Motor neuron (in vitro differentiated cells): ENCODE results near the gene GADL1. TPM values are rescaled to one million over a fixed set of nuclear protein-coding genes. Genes with fewer than 3 reads are reported as not detected.

Experiments used
- ATAC-seq, 8 experiments: fragments of 200-7000 bp; cut with Tn5 transposase; replicated peaks in 6 of 8; 2 replicates each; pipeline ENCODE4 v1.8.0; 2021; ENCODE audit warnings: mild to moderate bottlenecking in 8 of 8, moderate library complexity in 8 of 8
- H3K27ac ChIP-seq, 2 donors: fragments of 250-450 bp; sonication (Bioruptor Pico); 2 replicates each; pipeline ENCODE4 v1.9.0; 2021; ENCODE audit warnings: antibody characterized with exemption in 2 of 2, mild to moderate bottlenecking in 2 of 2, moderate library complexity in 1 of 2
- H3K4me1 ChIP-seq, 2 donors: fragments of 250-450 bp; sonication (Bioruptor Pico); replicated peaks in 1 of 2; 2 replicates each; pipeline ENCODE4 v1.6.1; 2021; ENCODE audit warnings: antibody characterized with exemption in 2 of 2, mild to moderate bottlenecking in 2 of 2, moderate library complexity in 1 of 2
- H3K4me3 ChIP-seq, 5 donors: fragments of 250-450 bp; sonication (Bioruptor Pico); 2 replicates each; pipeline ENCODE4 v1.9.0; 2021; ENCODE audit warnings: antibody characterized with exemption in 5 of 5, mild to moderate bottlenecking in 5 of 5, moderate library complexity in 4 of 5
- WGBS, 10 experiments: fragments of 450-650 bp; shearing (Covaris generic); methylation state at CpG; one replicate each; pipeline ENCODE4 v1.0.0; 2022; 5-methylcytosine and 5-hydroxymethylcytosine counted together
- in situ Hi-C, 9 experiments: fragments of 400-800 bp; cut with MboI; loops; one replicate each; pipeline ENCODE4 v1.15.0; 2021; ENCODE audit warnings: low sequenced_read_pairs in 9 of 9, low pct_unique_long_range_greater_than_20kb in 2 of 9; ENCODE audit not compliant: unreplicated experiment in 9 of 9
- total RNA-seq, 8 experiments: library from RNA; unstranded; fragments of 300-600 nt; gene quantifications; 2 replicates each; pipeline versions ENCODE4 v1.2.3 to v1.2.4, GENCODE V29; 2022

Gene GADL1
- total RNA-seq, 8 experiments from 2014 or later = 0.07 to 3.9 (median 0.49) TPM

DNA sequence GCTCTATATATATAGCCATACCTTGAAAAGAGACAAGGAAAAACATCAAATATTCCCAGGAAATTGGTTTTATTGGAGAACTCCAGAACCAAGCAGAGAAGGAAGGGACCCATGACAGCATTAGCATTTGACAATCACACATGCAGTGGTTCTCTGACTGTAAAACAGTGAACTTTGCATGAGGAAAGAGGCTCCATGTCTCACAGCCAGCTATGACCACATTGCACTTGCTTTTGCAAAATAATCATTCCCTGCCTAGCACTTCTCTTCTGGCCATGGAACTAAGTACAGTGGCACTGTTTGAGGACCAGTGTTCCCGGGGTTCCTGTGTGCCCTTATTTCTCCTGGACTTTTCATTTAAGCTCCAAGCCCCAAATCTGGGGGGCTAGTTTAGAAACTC, 202.5 kb downstream of the GADL1 start:
- ATAC-seq = no peak
- in situ Hi-C loops = loop anchor here in 2 of 9 experiments (10.0 to 25.0 kb wide), 2 partner anchors 577 to 655 kb away; no protein-coding TSS in a partner anchor
- H3K4me1 ChIP-seq = no peaks in the 10 kb centered on the region
- 60 to 100% (median 100%) methylated on average over 1 of the region's 1 CpG; no CpG with 5 or more reads in 5 of the 10 experiments for WGBS, 10 experiments
- no peak overlapping the region for H3K4me3 ChIP-seq
- H3K27ac ChIP-seq = no peak overlapping the region

DNA sequence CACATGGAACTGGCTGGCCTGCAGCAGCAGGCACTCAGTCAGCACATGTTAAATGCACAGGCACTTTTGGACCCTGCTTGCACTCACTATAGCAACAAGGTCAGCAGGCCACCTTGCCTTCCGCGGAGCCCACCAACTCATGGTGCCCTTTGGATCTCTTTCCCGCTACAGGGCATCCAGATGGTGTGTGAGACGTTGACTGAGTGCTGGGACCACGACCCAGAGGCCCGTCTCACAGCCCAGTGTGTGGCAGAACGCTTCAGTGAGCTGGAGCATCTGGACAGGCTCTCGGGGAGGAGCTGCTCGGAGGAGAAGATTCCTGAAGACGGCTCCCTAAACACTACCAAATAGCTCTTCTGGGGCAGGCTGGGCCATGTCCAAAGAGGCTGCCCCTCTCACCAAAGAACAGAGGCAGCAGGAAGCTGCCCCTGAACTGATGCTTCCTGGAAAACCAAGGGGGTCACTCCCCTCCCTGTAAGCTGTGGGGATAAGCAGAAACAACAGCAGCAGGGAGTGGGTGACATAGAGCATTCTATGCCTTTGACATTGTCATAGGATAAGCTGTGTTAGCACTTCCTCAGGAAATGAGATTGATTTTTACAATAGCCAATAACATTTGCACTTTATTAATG, 203.1 kb downstream of the GADL1 start:
- peak in 2 of 8 experiments; percentile 16 to 27 for ATAC-seq
- WGBS, 10 experiments = 40 to 93% (median 68%) methylated on average over 1 to 3 of the region's 10 CpGs; no CpG with 5 or more reads in 6 of the 10 experiments
- no peaks in the 10 kb centered on the region for H3K4me1 ChIP-seq
- H3K27ac ChIP-seq = no peak overlapping the region
- H3K4me3 ChIP-seq = no peak overlapping the region
- in situ Hi-C loops = loop anchor here in 2 of 9 experiments (10.0 to 25.0 kb wide), 2 partner anchors 577 to 654 kb away; no protein-coding TSS in a partner anchor

DNA sequence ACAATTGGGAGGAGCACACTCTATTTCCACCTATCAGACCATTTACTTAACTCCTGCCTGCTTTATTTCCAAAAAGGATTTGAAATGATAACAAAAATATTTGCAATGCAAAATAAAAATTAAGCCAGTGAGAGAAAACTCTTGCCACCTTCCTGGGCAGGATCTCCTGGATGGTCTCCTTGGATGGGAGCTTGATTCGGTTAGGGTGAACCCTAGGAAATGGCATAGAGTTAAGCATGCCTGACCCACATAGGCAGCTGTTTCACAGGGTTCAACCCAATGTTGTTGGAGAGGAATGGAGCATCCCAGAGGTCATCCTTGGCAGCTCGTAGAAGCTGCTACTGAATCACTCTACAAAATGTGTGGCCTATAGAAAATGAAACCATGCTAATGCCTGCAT, 204.3 kb downstream of the GADL1 start:
- Histone ChIP-seq H3K4me3 (no peak overlapping the region), H3K27ac (no peak overlapping the region), H3K4me1 (no peaks in the 10 kb centered on the region)
- in situ Hi-C loops = loop anchor here in 2 of 9 experiments (10.0 to 25.0 kb wide), 2 partner anchors 575 to 653 kb away; no protein-coding TSS in a partner anchor
- WGBS, 10 experiments = 63 to 100% (median 94%) methylated on average over 1 of the region's 2 CpGs; no CpG with 5 or more reads in 4 of the 10 experiments
- no peak for ATAC-seq

DNA sequence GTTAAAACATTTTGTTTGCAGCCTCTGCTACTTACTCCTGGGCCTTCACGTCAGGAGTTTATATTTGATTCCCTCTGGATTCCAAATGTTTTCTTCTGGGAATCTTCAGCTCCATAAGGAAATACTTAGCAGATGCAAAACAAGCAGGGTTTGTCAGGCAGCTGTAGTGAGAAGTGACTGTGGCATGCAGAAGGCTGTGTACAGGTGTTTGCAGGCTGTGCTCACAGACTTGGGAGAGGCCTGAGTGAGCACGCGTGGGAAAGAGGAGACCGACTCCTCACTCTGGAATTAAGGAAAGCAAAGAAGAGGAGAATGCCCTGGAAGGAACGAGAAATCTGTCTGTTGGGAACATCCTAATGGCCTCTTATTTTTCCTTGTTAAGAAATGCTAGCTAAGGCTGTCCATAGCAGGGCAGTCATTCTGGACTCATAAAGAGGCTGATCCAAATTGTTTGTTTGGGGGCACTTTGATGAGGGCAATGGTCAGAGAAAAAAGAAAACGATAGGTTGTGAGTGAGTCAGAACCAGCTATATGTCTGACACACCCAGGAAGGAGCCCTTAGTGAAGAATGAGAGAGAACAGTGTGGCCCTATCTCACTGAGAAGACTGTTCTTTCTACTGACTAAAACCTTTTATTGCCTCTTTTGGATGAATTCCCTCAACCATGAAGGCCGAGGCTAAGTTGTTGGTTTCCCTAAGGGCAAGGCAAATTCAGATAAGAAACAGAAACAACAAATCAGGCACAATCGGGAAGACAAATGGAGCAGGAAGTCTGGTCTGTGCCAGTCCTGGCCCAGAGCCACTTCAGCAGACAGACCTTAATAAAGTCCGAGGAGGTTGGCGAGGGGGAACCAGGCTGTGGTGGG, 205.5 kb downstream of the GADL1 start:
- Histone ChIP-seq H3K4me1 (no peaks in the 10 kb centered on the region), H3K4me3 (no peak overlapping the region), H3K27ac (no peak overlapping the region)
- peak in 7 of 8 experiments; percentile 22 to 78 (median 42) for ATAC-seq
- in situ Hi-C loops = loop anchor here in 1 of 9 experiments (25.0 kb wide), 1 partner anchor 652 kb away; no protein-coding TSS in a partner anchor
- whole genome bisulfite sequencing, 10 experiments = 11 to 100% (median 76%) methylated on average over 1 to 10 of the region's 10 CpGs; no CpG with 5 or more reads in 1 of the 10 experiments

DNA sequence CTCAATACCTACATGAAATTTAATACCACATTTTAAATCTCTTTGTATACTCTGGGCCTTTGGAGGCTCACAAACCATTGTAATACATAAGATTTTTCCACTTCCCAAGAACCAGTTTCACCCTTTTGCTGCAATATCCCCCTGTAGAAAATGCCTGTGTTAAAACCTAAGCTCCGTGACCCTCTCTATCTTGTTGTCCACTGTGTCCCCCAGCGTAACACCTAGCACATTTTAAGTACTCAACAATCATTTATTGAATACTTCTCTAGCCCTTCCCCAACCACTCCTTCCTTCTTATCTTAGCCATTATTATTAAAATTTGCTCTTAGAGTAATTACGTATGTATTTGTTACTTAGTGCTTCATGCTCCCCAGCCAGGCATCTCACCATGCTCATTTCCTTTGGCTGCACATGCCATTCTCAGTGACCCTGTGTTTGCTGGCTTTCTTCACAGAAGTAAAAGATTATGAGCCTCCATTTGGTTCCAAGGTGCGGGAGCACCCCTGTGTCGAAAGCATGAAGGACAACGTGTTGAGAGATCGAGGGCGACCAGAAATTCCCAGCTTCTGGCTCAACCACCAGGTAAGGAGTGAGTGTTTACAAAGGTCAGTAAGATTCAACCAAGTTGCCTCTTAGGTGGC, 206.4 kb downstream of the GADL1 start:
- in situ Hi-C loops = loop anchor here in 1 of 9 experiments (25.0 kb wide), 1 partner anchor 651 kb away; no protein-coding TSS in a partner anchor
- 50 to 100% (median 86%) methylated on average over 1 to 8 of the region's 8 CpGs; no CpG with 5 or more reads in 1 of the 10 experiments for WGBS, 10 experiments
- Histone ChIP-seq H3K4me3 (no peak overlapping the region), H3K27ac (no peak overlapping the region), H3K4me1 (no peaks in the 10 kb centered on the region)
- ATAC-seq = no peak

DNA sequence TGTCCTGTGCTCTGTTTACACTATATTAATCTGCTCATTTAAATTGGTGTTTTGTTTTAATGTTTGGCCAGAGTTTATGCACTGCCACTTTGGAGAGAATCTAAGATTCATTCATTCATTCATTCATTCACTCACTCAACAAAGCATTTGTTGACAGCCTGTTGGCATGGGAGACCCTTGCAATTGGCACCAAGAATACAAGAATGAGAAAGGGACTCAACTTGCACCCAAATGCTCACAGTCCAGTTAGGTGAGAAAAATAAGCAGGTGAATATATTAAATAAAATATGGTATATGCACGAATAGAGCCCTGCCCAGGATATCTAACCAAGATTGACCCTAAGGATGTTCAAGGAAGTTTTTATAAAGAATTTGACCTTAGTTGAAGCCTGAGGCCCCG, 207.7 kb downstream of the GADL1 start:
- WGBS, 10 experiments = 69 to 100% (median 88%) methylated on average over 1 to 2 of the region's 2 CpGs
- no peak overlapping the region for H3K4me3 ChIP-seq
- H3K27ac ChIP-seq = no peak overlapping the region
- H3K4me1 ChIP-seq = no peaks in the 10 kb centered on the region
- in situ Hi-C loops = loop anchor here in 1 of 9 experiments (25.0 kb wide), 1 partner anchor 649 kb away; no protein-coding TSS in a partner anchor
- no peak for ATAC-seq

DNA sequence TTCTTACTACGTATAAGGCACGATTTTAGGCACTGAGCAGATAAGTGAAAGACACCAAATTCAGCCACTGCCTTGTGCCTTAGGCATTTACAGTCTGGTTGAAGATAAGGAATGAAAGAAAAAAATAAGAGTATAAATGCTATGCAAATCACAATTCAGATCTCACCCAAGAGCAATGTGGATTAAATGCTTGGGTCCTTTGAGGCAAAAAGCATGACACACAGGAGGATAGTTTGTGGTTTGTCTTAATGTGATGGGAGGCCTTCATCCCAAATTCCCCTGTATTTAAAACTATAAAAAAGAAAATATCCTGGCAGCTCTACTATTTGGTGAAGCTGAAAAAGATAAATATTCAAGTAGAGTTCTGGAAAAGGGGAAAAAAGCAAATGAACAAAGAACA, 208.3 kb downstream of the GADL1 start:
- in situ Hi-C loops = loop anchor here in 1 of 9 experiments (25.0 kb wide), 1 partner anchor 649 kb away; no protein-coding TSS in a partner anchor
- 92 to 100% (median 100%) methylated on average over 1 to 2 of the region's 2 CpGs; no CpG with 5 or more reads in 3 of the 10 experiments for WGBS, 10 experiments
- Histone ChIP-seq H3K4me3 (no peak overlapping the region), H3K27ac (no peak overlapping the region), H3K4me1 (peaks cover 0 to 5% of the 10 kb centered on the region in 2 donors)
- no peak for ATAC-seq

DNA sequence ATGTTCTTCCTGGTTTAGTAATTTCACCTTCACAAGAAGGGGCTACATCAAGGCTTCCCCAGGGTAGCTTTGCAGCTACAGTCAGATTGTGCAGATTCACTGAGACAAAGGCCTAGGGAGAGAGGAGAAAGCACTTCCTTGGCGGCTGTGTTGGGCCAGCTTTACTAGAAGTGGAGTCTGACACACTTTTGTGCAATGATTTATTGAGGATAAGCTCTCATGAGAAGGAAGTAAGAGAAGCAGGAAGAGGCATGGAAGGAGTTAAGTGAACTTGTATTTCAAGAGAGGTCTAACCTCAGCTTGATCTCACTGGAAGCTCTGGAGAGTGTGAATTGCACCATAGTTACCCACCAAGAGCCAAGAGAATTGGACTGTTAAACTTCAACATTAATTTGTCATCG, 209.2 kb downstream of the GADL1 start:
- Histone ChIP-seq H3K4me3 (no peak overlapping the region), H3K4me1 (peaks cover 6 to 11% of the 10 kb centered on the region in 2 donors), H3K27ac (no peak overlapping the region)
- ATAC-seq = no peak
- in situ Hi-C loops = loop anchor here in 1 of 9 experiments (25.0 kb wide), 1 partner anchor 648 kb away; no protein-coding TSS in a partner anchor
- WGBS, 10 experiments = 78 to 100% (median 100%) methylated on average over 1 to 2 of the region's 2 CpGs; no CpG with 5 or more reads in 4 of the 10 experiments

DNA sequence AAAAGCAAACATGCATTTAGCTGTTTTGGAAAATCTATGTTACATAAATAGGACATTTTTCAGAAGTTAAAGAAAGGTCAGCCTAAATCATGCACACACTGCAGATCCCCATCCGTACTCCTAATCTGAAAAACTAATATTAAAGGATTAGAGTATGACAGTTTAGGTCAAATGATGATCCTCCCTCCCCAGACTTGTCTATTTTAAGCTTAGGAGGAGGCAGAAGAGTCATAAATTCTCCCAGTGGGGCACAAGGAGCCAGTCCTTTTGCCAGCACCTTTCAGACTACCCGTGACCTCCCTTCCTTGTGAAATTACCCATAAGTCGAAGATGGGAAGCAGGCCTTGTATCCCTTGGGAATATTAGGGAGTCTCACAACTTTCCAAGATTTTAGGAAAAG, 210.1 kb downstream of the GADL1 start:
- Histone ChIP-seq H3K4me3 (no peak overlapping the region), H3K4me1 (peaks cover 6 to 11% of the 10 kb centered on the region in 2 donors), H3K27ac (no peak overlapping the region)
- in situ Hi-C loops = loop anchor here in 1 of 9 experiments (25.0 kb wide), 1 partner anchor 647 kb away; no protein-coding TSS in a partner anchor
- 86 to 100% (median 94%) methylated on average over 1 to 3 of the region's 3 CpGs; no CpG with 5 or more reads in 1 of the 10 experiments for WGBS, 10 experiments
- ATAC-seq = no peak

DNA sequence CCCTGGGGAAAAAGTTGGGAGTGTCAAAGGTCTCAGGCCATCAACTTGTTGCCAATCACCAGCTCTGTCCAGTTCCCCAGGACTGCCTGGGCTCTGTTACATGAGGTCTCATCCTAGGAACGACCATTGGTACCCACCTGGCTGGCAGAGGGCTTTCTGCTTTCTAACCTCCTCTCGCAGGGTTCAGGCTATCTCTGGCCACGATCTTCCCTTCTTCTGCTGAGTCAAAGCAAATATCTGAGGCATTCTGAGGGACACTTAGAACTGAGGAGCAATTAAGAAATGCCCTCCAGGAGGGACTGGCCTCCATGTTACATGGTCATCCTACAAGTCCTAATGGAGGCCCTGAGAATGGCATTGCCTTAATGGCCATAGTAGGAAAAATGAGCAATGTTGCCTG, 210.7 kb downstream of the GADL1 start:
- Histone ChIP-seq H3K27ac (no peak overlapping the region), H3K4me1 (peaks cover 6 to 11% of the 10 kb centered on the region in 2 donors), H3K4me3 (no peak overlapping the region)
- in situ Hi-C loops = loop anchor here in 1 of 9 experiments (25.0 kb wide), 1 partner anchor 646 kb away; no protein-coding TSS in a partner anchor
- no peak for ATAC-seq
- 100% methylated on average over 1 to 3 of the region's 3 CpGs; no CpG with 5 or more reads in 3 of the 10 experiments for WGBS, 10 experiments

DNA sequence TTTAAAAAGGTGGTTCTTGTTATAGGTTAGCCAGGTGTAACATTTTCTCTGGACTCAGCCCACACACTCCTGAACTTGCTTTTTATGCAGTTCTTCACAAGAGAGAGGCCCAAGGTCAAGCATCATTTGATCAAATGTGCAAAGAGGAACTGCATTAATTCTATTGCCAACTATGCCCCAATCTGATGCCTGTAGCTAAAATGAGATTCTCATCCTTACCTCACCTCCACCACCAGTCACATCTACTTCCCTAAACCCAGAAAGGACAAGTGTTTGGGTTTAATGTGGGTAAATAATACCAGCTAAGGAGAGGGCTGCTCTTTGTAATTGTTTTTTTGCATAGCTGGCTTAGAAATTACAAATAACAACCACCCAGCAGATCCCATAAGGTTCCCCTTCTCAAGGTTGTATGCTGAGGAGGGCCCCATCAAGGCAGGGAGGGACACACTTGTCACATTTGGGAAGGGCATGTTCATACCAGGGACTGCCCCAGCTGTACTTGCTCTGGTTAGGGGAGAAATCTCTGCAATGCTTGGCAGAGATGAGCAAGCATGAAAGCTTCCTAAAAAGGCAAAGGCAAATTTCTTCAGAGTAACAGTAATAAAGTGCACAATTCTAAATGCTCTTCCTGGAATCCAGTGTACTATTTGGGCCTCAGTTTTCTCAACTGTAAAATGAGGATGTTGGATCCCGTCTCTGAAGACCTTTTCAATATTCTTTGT, 211.9 kb downstream of the GADL1 start:
- in situ Hi-C loops = loop anchor here in 1 of 9 experiments (25.0 kb wide), 1 partner anchor 645 kb away; no protein-coding TSS in a partner anchor
- 60 to 100% (median 94%) methylated on average over 1 of the region's 1 CpG; no CpG with 5 or more reads in 2 of the 10 experiments for WGBS, 10 experiments
- peaks cover 6 to 11% of the 10 kb centered on the region in 2 donors for H3K4me1 ChIP-seq
- no peak overlapping the region for H3K27ac ChIP-seq
- no peak for ATAC-seq
- H3K4me3 ChIP-seq = no peak overlapping the region
